GM21825 (cell line): Measurements from ENCODE around the gene SRGAP1.

Experiments
- ATAC-seq: cut with Tn5 transposase; IDR thresholded peaks from one replicate; pipeline ENCODE4 v1.9.1; 2021; ENCODE audit warnings: mild to moderate bottlenecking, moderate library complexity; ENCODE audit not compliant: unreplicated experiment

SRGAP1 gene

DNA sequence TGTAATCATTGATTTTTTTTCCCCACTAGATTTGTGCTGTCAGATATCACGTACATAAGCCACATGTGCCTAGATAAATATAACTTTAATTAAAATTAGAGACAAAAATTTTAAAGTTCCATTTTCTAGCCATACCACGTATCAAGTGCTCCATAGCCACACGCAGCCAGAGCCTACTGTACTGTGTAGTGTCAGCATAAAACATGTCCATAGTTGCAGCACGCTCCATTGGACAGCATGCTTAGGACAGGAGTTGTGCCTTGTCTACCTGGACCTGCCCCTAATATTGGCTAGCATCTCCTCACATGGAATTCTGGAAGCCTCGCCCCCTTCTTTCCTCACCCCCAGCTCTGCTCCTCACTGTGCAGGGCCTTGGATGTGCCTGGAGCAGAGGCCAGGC is 116.5 kb downstream of the SRGAP1 start:
- no peak for ATAC-seq

DNA sequence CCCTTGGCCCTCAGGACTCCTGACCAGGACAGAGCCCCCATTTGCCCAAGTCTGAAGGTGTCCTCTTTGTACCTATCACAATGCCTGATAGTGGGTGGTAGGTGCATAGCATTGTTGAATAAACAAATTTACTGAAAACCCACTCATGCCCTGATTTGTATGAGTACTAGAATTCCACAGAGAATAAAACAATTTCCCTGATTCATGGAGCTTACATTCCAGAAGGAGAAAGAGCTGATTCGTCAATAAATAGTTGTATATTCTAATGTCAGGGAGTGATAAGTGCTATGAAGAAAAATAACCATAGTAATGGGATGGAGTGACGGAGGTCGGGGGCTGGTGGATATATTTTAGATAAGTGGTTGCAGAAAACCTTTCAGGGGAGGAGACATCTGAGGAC is 117.0 kb downstream of the SRGAP1 start:
- ATAC-seq, result no peak

DNA sequence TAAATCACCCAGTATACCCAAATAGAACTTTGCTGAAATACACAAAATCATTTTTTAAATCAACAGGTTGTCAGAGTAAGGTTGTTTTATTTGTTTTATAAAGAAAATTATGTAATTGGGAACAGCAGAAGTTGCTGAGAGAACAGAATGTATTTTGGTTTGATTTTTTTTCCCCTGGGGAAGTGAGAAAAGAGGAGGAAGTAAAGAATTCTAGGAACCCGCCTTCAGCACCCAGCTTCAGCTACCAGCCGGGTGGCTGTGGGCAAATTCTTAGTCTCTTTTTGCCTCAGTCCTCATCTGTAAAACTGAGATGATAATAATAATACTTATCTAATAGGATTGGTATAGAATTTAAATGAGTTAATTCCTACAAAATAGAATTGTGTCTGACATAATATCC is 119.4 kb downstream of the SRGAP1 start:
- ATAC-seq, result no peak

DNA sequence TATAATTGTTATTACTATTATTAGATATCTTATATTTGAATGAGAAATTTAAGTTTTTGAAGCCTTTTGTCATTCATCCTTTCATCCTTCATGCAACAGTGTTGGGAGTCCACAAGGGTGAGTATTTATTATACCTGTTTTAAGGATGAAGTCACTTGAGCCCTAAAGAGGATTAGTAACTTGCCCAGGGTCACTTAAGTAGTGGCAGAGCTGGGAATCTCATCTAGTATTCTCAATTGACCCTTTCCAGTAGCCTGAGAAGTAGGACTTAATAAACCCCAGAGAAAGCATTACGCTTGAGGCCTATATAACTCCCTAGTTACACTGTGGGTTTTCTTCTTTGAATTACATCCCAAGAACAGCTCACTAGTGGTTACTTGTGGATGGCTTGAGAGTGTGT is 119.8 kb downstream of the SRGAP1 start:
- no peak for ATAC-seq

- no peak for ATAC-seq
Observed at GRCh38 chr12:63965936-63966605, 121.6 kb downstream of the SRGAP1 start.

GRCh38 chr12:63966606-63966975 is 122.1 kb downstream of the SRGAP1 start:
- ATAC-seq, result no peak

DNA sequence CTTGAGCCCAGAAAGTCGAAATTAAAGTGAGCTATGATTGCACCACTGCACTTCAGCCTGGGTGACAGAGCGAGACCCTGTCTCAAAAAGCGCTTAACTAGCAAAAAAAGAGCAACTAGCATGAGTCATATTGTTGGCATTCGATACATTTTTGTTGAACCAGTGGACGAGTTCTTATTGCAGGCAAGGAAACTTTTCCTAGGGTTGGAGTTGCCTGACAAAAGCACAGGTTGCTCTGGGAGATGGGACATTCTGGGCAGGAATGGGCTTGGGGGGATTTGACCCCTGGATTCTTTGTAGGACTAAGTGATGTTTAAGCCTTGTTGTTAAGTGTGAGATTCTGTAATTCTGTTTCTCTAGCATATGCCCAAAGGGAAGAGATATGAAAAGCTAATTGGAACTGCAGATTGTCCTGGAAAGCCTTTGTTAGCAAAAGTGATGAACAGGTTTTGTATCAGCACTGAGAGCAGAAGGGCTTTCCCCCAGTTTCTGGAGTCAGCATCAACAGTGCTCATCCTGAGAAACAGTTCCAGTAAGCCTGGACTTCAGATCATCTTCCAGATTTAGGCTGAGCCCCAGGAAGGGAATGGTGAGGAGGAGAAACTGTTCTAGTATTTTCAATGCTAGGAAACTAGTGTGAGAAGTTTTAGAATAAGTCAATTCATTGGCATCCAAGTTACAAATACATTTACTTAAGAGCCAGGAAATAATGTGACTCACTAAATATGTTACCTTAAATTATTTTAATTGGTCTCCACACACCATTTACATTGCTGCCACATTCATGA is 123.1 kb downstream of the SRGAP1 start:
- no peak for ATAC-seq

DNA sequence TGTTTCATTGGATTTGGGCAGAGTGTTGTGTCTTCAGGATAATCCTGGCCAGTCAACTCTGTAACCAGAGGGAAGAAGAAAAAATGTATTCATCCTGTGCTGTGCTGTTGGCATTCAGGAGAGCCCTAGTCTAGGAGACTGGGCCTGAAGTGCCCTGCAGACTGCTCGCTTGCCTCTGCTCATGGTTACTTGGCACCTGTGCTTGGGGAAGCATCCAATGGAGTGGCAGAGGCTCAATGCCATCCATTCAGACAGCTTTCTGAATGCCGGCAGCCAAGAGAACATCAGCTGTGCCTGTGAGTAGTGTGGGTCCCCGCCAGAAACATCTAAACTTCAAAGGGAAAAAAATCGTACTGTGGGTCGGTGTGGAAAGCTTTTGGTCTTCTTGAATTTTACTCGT is 124.2 kb downstream of the SRGAP1 start:
- no peak for ATAC-seq

GRCh38 chr12:63976902-63977395 is 132.4 kb downstream of the SRGAP1 start:
- no peak for ATAC-seq

- ATAC-seq, result no peak
Observed at GRCh38 chr12:63977441-63977840, 132.9 kb downstream of the SRGAP1 start.

- ATAC-seq, result no peak
Observed at GRCh38 chr12:63978519-63978918, 134.0 kb downstream of the SRGAP1 start.

- ATAC-seq, result no peak
Observed at GRCh38 chr12:63980211-63980610, 135.7 kb downstream of the SRGAP1 start.

DNA sequence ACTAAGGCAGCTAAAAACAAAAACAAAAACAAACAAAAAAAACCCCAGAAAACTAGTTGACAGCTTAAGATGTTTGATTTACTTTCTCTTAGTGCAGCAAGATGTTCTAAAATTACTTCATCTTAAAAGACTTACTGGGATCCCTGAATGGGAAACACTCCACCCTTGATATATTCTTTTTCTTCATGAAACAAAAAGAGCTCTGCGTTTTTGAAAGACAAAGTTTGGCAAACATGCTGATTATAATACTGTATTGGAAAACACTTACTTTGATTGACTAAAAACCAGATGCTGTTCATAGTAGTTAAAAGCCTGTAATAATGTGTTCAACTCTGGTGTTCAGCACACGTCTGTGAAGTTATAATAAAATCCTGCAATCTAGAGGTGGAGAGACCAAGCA is 136.8 kb downstream of the SRGAP1 start:
- ATAC-seq, result no peak

GRCh38 chr12:63982604-63983295 is 138.2 kb downstream of the SRGAP1 start:
- ATAC-seq, result no peak

DNA sequence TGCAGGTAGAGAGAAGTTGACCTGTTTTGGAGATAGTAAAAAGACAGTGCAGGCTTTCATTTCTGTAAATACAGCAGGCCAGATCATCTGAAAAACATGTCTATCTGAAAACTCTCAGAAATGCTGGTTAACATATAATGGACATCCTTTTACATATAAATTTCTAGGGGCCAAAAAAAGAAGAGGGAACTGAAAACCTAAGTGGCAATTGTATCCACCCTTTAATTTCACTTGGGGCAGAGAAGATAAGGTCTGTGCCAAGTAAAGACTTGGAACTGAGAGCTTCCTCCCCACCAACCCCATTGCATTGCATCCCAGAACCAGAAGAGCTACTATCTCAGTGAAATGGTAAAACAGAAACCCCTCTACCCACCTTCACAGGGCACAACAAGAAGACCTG is 141.0 kb downstream of the SRGAP1 start:
- no peak for ATAC-seq

GRCh38 chr12:63985945-63986344 is 141.4 kb downstream of the SRGAP1 start:
- ATAC-seq, result no peak

DNA sequence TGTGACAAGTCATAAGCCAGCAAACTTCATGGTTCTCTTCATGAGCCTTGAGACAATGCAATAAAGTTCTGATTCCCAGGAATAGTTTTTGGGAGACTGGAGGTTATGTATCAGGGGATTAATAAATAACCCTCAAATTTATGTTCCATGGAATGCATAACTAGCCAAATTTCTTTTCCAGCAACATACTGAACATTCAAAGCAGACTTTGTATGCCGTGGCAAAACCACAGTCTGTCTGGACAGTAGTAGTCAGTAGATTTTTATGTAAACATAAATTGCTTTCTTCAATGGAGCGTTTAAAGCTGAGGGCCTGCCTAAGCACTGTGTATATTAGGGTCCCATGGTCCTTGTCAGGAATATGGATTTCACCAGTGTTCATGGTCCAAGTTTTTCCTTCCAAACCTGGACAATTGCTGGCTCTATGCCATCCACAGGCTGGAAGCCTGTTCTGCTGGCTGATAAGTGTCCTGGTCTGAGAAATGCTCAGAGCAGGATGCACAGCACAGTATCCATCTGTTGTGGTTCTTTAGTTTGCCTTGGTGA is 144.9 kb downstream of the SRGAP1 start:
- no peak for ATAC-seq

- no peak for ATAC-seq
Observed at GRCh38 chr12:63990828-63991547, 146.5 kb downstream of the SRGAP1 start.

- no peak for ATAC-seq
Observed at GRCh38 chr12:63994704-63995103, 150.2 kb downstream of the SRGAP1 start.

- ATAC-seq, result no peak
Observed at GRCh38 chr12:63995512-63995911, 151.0 kb downstream of the SRGAP1 start.

DNA sequence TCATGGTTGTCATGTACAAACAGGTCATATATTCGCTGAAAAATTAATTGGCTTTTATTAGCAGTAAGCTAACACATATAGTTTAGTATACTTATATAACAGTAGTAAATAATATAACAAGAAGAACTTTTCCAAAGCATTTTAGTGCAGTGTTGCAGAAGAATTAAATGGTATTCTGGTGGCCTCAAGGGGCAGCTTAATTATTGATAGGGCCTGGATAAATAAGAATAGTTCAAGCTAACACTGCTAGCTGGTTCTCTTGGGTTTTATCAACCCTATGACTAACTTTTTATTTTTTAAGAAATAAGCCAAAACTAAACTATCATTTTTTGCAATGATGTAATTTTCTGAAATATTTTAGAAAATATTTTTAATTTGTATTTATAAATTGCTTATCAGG is 152.1 kb downstream of the SRGAP1 start:
- no peak for ATAC-seq
